Pancreas (tissue), 10 donors: Measurements from ENCODE around the gene C6orf47. TPM values are rescaled to one million over a fixed set of nuclear protein-coding genes. Genes with fewer than 3 reads are reported as not detected.

ENCODE experiments used
- ATAC-seq, 4 donors: fragments of 200-7000 bp; cut with Tn5 transposase; one replicate each; pipeline versions ENCODE4 v1.8.0 to v1.9.1; 2020; ENCODE audit warnings: mild to moderate bottlenecking in 4 of 4, moderate library complexity in 4 of 4
- DNase-seq, 6 donors: peaks; one replicate each; pipeline ENCODE4 v3.0.0-alpha.2; 2020
- FAIRE-seq: peaks from 2 replicates; lab custom pipeline; 2012; peaks lifted over from hg19 to GRCh38; lab: Jason Lieb, UNC
- H3K27ac ChIP-seq, 4 donors: fragments of 200-600 bp; sonication (generic); 1 replicate in 3 of 4; 2 replicates in 1 of 4; pipeline versions ENCODE4 v1.5.0 to v1.8.0; 2020
- H3K27me3 ChIP-seq, 4 donors: fragments of 200-600 bp; one replicate each; pipeline ENCODE4 v1.8.0; 2021
- H3K36me3 ChIP-seq, 3 donors: fragments of 200-600 bp; sonication (generic) in 1 of 3; one replicate each; pipeline versions ENCODE4 v1.5.0 to v1.8.0; 2020 to 2021
- H3K4me1 ChIP-seq, 3 donors: fragments of 200-600 bp; one replicate each; pipeline ENCODE4 v1.8.0; 2021
- H3K4me3 ChIP-seq, 4 donors: fragments of 200-600 bp; sonication (generic) in 2 of 4; one replicate each; pipeline versions ENCODE4 v1.5.0 to v1.8.0; 2020 to 2021
- H3K9me3 ChIP-seq, 4 donors: fragments of 200-600 bp; one replicate each; pipeline ENCODE4 v1.8.0; 2021
- WGBS, 2 donors: extraction: QIAGEN DNeasy Blood & Tissue Kit; methylation state at CpG; one replicate each; pipeline ENCODE4 v1.1.7; 2013; 5-methylcytosine and 5-hydroxymethylcytosine counted together
- intact Hi-C, 3 donors: fragments of 100-400 bp; cut with DNase I; formaldehyde crosslinking; loops; one replicate each; pipeline versions ENCODE4 v1.11.1 to v1.14.2; 2022
- polyA plus RNA-seq, 2 donors: library from polyadenylated mRNA; stranded (reverse); fragments of 200-250 nt; gene quantifications; one replicate each; pipeline ENCODE4 v1.2.3, GENCODE V29; 2013
- total RNA-seq, 6 donors: library from RNA; stranded (reverse); fragmentation: NEBNext Ultra II Directional in 4 of 6; extraction: Animal tissue kit (Norgen Biotek cat#: 25700) in 4 of 6; gene quantifications; one replicate each; pipeline versions ENCODE4 v1.2.1 to v1.2.4, GENCODE V29; 2021 to 2023
- TF ChIP-seq, protein P1 (sequence below), 4 donors: fragments of 200-600 bp; sonication (generic) in 3 of 4; IDR thresholded peaks; one replicate each; pipeline versions ENCODE4 v1.5.0 to v1.8.0; 2021; ENCODE audit warnings: antibody characterized with exemption in 4 of 4
- donor health status: healthy with polysubstance abuse.
- donor health status: DM: no; HTN: no; CAD: no; lungs with moderate emphysema.
- donor health status: DM: no; HTN: no; CAD: no.
- donor health status: control.
- donor health status: control.
- donor health status: Bipolar disorder and iron deficiency.
- donor health status: DM: yes; HTN: yes; CAD: no.
- donor health status: DM: no; HTN: no; CAD: no.
- donor health status: DM: no; HTN: no; CAD: no.
- donor health status: DM: yes; HTN: yes; CAD: no.

The C6orf47 gene
- total and polyA plus RNA-seq, 8 donors: 6.9 to 12.0 (median 9.5) TPM

DNA sequence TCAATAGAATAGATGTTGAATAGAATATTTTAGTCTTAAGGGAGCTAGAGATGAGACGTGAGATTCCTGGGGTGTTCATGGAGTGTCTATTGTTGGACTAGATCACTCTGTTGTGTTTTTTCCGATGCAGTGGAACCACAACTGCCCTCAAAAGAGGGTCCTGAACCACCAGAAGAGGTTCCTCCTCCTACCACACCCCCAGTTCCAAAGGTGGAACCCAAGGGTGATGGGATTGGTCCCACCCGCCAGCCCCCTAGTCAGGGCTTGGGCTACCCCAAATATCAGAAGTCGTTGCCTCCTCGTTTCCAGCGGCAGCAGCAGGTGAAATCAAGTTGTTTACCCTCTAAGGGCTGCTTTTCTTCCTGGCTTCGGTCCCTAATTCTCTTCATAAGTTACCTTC is 31.6 kb downstream of the C6orf47 start:
- no peaks in the 10 kb centered on the region for H3K27me3 ChIP-seq
- H3K4me3 ChIP-seq: no peak overlapping the region
- no peak overlapping the region for H3K27ac ChIP-seq
- H3K4me1 ChIP-seq: no peaks in the 10 kb centered on the region
- FAIRE-seq: no peak
- ATAC-seq: no peak
- TF ChIP-seq, protein P1, sequence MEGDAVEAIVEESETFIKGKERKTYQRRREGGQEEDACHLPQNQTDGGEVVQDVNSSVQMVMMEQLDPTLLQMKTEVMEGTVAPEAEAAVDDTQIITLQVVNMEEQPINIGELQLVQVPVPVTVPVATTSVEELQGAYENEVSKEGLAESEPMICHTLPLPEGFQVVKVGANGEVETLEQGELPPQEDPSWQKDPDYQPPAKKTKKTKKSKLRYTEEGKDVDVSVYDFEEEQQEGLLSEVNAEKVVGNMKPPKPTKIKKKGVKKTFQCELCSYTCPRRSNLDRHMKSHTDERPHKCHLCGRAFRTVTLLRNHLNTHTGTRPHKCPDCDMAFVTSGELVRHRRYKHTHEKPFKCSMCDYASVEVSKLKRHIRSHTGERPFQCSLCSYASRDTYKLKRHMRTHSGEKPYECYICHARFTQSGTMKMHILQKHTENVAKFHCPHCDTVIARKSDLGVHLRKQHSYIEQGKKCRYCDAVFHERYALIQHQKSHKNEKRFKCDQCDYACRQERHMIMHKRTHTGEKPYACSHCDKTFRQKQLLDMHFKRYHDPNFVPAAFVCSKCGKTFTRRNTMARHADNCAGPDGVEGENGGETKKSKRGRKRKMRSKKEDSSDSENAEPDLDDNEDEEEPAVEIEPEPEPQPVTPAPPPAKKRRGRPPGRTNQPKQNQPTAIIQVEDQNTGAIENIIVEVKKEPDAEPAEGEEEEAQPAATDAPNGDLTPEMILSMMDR (IDR thresholded peaks at IDR 0.05): no peak
- no peak for DNase-seq
- 91 to 95% methylated on average over 7 of the region's 7 CpGs for WGBS, 2 donors
- H3K9me3 ChIP-seq: no peaks in the 10 kb centered on the region
- peaks cover 25 to 83% (median 74%) of the 10 kb centered on the region in 3 donors for H3K36me3 ChIP-seq
- intact Hi-C loops: no loop called here

DNA sequence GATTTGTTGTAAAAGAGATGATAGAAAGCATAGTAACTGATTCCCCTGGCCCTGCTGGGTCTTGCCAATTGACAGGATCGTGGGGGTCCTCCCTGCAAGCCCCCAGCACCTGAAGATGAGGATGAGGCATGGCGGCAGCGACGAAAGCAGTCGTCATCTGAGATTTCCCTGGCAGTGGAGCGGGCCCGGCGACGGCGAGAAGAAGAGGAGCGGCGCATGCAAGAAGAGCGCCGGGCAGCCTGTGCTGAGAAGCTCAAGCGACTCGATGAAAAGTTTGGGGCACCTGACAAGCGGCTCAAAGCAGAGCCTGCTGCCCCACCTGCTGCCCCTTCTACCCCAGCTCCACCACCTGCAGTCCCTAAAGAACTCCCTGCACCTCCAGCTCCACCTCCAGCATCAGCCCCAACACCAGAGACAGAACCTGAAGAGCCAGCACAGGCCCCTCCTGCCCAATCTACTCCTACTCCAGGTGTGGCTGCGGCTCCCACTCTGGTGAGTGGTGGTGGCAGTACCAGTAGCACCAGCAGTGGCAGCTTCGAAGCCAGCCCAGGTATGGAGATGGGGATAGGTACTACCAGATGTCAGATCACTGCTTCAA is 32.8 kb downstream of the C6orf47 start:
- H3K36me3 ChIP-seq: peaks cover 25 to 81% (median 74%) of the 10 kb centered on the region in 3 donors
- FAIRE-seq: no peak
- no peak overlapping the region for H3K27ac ChIP-seq
- TF ChIP-seq, protein P1 (IDR thresholded peaks at IDR 0.05): no peak
- no peaks in the 10 kb centered on the region for H3K27me3 ChIP-seq
- no peak overlapping the region for H3K4me3 ChIP-seq
- intact Hi-C loops: no loop called here
- no peak for ATAC-seq
- H3K4me1 ChIP-seq: no peaks in the 10 kb centered on the region
- no peaks in the 10 kb centered on the region for H3K9me3 ChIP-seq
- 93 to 97% methylated on average over 19 of the region's 19 CpGs for WGBS, 2 donors
- no peak for DNase-seq

DNA sequence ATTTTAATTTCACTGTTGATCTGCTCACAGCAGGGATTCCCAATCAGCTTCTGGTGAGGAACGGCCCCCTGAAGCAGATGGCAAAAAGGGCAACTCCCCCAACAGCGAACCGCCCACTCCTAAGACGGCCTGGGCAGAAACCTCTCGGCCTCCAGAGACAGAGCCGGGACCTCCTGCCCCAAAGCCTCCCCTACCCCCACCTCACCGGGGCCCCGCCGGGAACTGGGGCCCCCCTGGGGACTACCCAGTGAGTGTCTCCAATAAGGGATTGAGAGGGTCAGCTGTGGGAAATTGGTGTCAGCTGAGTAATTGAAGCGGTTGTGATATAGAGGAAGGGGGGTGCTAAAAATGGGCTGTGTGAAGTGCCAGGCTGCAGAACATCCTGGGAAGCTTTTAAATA is 33.6 kb downstream of the C6orf47 start:
- no peak for ATAC-seq
- 94 to 96% methylated on average over 10 of the region's 10 CpGs for WGBS, 2 donors
- no peaks in the 10 kb centered on the region for H3K9me3 ChIP-seq
- peaks cover 3 to 6% (median 4%) of the 10 kb centered on the region in 3 donors for H3K4me1 ChIP-seq
- DNase-seq: no peak
- no peak overlapping the region for H3K4me3 ChIP-seq
- H3K27me3 ChIP-seq: no peaks in the 10 kb centered on the region
- intact Hi-C loops: no loop called here
- H3K36me3 ChIP-seq: peaks cover 25 to 80% (median 71%) of the 10 kb centered on the region in 3 donors
- no peak overlapping the region for H3K27ac ChIP-seq
- TF ChIP-seq, protein P1 (IDR thresholded peaks at IDR 0.05): no peak
- FAIRE-seq: no peak

DNA sequence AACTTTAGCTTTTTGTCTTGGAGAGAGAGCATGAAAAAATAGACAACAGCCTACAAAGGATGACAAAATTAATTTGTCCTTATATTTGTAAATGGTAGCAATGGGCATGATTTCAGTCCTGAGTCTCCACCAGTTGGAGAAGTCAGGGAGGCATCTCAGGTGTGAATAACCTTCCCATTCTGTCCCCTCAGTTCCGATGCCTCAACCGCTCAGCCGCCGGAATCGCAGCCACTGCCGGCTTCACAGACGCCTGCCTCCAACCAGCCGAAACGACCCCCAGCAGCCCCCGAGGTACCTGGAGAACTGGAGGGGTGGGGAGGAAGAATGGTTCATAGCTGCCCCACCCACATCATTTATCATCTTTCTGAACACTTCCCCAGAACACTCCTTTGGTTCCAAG is 36.5 kb downstream of the C6orf47 start:
- FAIRE-seq (no peak), DNase-seq (no peak), ATAC-seq (no peak)
- Histone ChIP-seq H3K4me1 (peaks cover 4 to 8% (median 4%) of the 10 kb centered on the region in 3 donors), H3K27ac (no peak overlapping the region), H3K9me3 (no peaks in the 10 kb centered on the region), H3K36me3 (peaks cover 22 to 51% (median 48%) of the 10 kb centered on the region in 3 donors), H3K27me3 (no peaks in the 10 kb centered on the region), H3K4me3 (no peak overlapping the region)
- 86 to 92% methylated on average over 10 of the region's 10 CpGs for WGBS, 2 donors
- intact Hi-C loops: no loop called here
- TF ChIP-seq, protein P1 (IDR thresholded peaks at IDR 0.05): no peak

DNA sequence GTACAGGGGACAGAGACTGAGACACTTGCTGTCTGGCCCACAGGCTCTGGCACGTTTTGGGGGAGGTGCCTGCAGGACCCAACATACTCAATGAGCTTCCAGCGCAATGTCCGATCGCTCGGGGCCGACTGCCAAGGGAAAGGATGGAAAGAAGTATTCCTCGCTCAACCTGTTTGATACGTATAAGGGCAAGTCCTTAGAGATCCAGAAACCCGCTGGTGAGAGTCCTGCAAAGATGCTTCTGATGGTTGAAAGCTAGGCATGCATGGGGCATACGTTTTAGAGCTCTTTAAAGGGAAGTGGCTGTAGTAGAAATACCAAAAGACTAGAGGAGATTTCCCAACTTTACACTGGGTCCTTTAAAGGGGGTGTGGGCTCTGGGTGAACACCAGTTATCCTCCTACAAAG is 37.9 kb downstream of the C6orf47 start:
- Histone ChIP-seq H3K27ac (peak overlapping the region in 1 of 4 donors; percentile 91), H3K27me3 (no peaks in the 10 kb centered on the region), H3K36me3 (peaks cover 19 to 37% (median 36%) of the 10 kb centered on the region in 3 donors), H3K4me1 (peaks cover 4 to 8% (median 4%) of the 10 kb centered on the region in 3 donors), H3K4me3 (peak overlapping the region in 1 of 4 donors; percentile 78), H3K9me3 (no peaks in the 10 kb centered on the region)
- FAIRE-seq: no peak
- DNase-seq: peak in 1 of 6 donors; percentile 42
- WGBS, 2 donors: 19 to 31% methylated on average over 10 of the region's 10 CpGs
- intact Hi-C loops: no loop called here
- ATAC-seq: no peak
- TF ChIP-seq, protein P1 (IDR thresholded peaks at IDR 0.05): no peak
